ENCODE results near the gene ADAT3.
"Not testable (repeated sequence)": the region's sequence is repeated elsewhere in the genome, so short reads cannot be mapped to it uniquely, and the experiment has no call there.

DNA sequence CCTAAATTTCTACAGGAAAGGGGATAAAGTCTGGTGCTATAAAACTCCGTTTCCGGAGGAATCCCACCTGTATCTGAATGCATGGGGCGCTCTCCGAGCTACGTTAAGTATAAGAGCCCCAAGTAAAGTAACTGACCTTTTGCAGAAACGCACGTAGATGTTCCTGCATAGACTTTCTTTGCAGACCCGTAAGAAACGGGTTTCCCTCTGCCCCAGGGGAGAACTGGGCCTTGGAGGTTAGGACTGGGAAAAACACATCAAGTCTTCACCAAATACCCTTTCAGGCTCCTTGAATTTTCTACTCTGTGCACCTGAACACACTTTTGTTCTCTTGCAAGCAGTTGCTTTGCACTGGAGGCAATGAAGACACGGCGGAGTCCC lies 29.9 kb upstream of the ADAT3 start:
- TF ChIP-seq RNF2 (IDR thresholded peaks at IDR 0.05; ENCODE audit: borderline replicate concordance, low read depth); POLR2A (IDR thresholded peaks at IDR 0.05; ENCODE audit: low read length); CHD4 (IDR thresholded peaks at IDR 0.05; ENCODE audit: borderline replicate concordance): not testable (repeated sequence)
- TF ChIP-seq, protein P1, sequence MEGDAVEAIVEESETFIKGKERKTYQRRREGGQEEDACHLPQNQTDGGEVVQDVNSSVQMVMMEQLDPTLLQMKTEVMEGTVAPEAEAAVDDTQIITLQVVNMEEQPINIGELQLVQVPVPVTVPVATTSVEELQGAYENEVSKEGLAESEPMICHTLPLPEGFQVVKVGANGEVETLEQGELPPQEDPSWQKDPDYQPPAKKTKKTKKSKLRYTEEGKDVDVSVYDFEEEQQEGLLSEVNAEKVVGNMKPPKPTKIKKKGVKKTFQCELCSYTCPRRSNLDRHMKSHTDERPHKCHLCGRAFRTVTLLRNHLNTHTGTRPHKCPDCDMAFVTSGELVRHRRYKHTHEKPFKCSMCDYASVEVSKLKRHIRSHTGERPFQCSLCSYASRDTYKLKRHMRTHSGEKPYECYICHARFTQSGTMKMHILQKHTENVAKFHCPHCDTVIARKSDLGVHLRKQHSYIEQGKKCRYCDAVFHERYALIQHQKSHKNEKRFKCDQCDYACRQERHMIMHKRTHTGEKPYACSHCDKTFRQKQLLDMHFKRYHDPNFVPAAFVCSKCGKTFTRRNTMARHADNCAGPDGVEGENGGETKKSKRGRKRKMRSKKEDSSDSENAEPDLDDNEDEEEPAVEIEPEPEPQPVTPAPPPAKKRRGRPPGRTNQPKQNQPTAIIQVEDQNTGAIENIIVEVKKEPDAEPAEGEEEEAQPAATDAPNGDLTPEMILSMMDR (IDR thresholded peaks at IDR 0.05), result not testable (repeated sequence)
